ENCODE measurements around the gene MAP7. TPM values are rescaled to one million over a fixed set of nuclear protein-coding genes. Genes with fewer than 3 reads are reported as not detected.

Gene MAP7
- total and polyA plus RNA-seq, 2 donors (not counting 3 experiments of a cell fraction or from before 2014, with no cell fraction given) = 0.07 to 0.42 TPM

GRCh38 chr6:136579800-136580199 lies 29.6 kb upstream of the MAP7 start:
- Histone ChIP-seq H3K4me2 (ENCODE audit: insufficient read depth, low read length) (no peak overlapping the region), H3K9ac (replicated peaks; ENCODE audit: extremely low read depth, insufficient read depth, low read length) (no peak overlapping the region), H4K20me1 (replicated peaks; ENCODE audit: control insufficient read depth, extremely low read depth, insufficient read depth, low read length) (no peaks in the 10 kb centered on the region), H3K9me3 (replicated peaks; ENCODE audit: control insufficient read depth, insufficient read depth, low read length) (no peaks in the 10 kb centered on the region), H3K4me3 (replicated peaks in 1 of 3; ENCODE audit: insufficient read depth in 1 of 3, low read depth in 1 of 3, low read length in 3 of 3) (no peak overlapping the region), H2AFZ (ENCODE audit: low read depth, low read length) (no peak overlapping the region), H3K79me2 (ENCODE audit: control insufficient read depth, insufficient read depth, low read length) (no peaks in the 10 kb centered on the region), H3K9me1 (replicated peaks; ENCODE audit: control insufficient read depth, extremely low read depth, insufficient read depth, low read length) (no peaks in the 10 kb centered on the region), H3K27ac (ENCODE audit: insufficient read depth, low read depth, low read length) (no peak overlapping the region), H3K4me1 (ENCODE audit: control insufficient read depth, extremely low read depth, insufficient read depth, low read length) (peaks cover 4% of the 10 kb centered on the region), H3K27me3 (ENCODE audit: control insufficient read depth in 2 of 2, insufficient read depth in 2 of 2, low read length in 2 of 2) (no peaks in the 10 kb centered on the region), H3K36me3 (ENCODE audit: control insufficient read depth in 2 of 2, extremely low read depth in 1 of 2, insufficient read depth in 2 of 2, low read length in 2 of 2) (peaks cover 0 to 1% of the 10 kb centered on the region in 2 experiments)
- BruUV-seq (replicated peaks) = no TSS peak
- ChIA-PET POLR2A (no interaction called here), CTCF (interaction anchor here (0.8 to 1.7 kb wide), 5 partner anchors 13 to 213 kb away, joined by 3 to 5 read pairs (median 3); partner anchors contain the start of gene MAP3K5)
- intact Hi-C loops (cut with micrococcal nuclease) = loop anchor here (10.0 kb wide), 1 partner anchor 345 kb away; the partner anchor contains the start of gene SLC35D3
- TF ChIP-seq POLR2A (IDR thresholded peaks at IDR 0.05; ENCODE audit: low read depth, low read length) = no peak
- TF ChIP-seq MAX (IDR thresholded peaks at IDR 0.05; ENCODE audit: insufficient read depth, insufficient read length) = no peak
- TF ChIP-seq MYC (IDR thresholded peaks at IDR 0.05; ENCODE audit: low read depth, low read length) = no peak
- TF ChIP-seq JUN (IDR thresholded peaks at IDR 0.05; ENCODE audit: borderline replicate concordance, insufficient read depth, insufficient read length, low read depth) = no peak
- TF ChIP-seq CTCF (IDR thresholded peaks at IDR 0.05; ENCODE audit: extremely low read depth in 1 of 2, insufficient read depth in 1 of 2, low read depth in 1 of 2, low read length in 2 of 2) = no peak
- TF ChIP-seq POLR2AphosphoS5 (IDR thresholded peaks at IDR 0.05; ENCODE audit: insufficient read depth, low read depth, low read length) = no peak
- TF ChIP-seq EZH2 (IDR thresholded peaks at IDR 0.05; ENCODE audit: borderline replicate concordance, low read depth, low read length, severe bottlenecking) = no peak
- no peak for TF ChIP-seq FOS (IDR thresholded peaks at IDR 0.05; ENCODE audit: borderline replicate concordance, insufficient read depth, low read length)
- TF ChIP-seq GATA2 (IDR thresholded peaks at IDR 0.05; ENCODE audit: insufficient read depth, insufficient read length, low read depth, low read length) = no peak
- FAIRE-seq = no peak
- DNase-seq (ENCODE audit: low read depth, low spot score) = no peak
- dilution Hi-C loops (cut with MboI; ENCODE audit: extremely low pct_ligation_motif_present, low sequenced_read_pairs) = no loop called here
